Lung (tissue), 12 donors: Measurements from ENCODE around the gene KRTAP10-7. TPM values are rescaled to one million over a fixed set of nuclear protein-coding genes. Genes with fewer than 3 reads are reported as not detected.

ENCODE experiments used
- ATAC-seq: fragments of 200-7000 bp; cut with Tn5 transposase; one replicate; pipeline ENCODE4 v1.9.1; 2020; ENCODE audit warnings: moderate number of reproducible peaks; ENCODE audit not compliant: insufficient read depth, low FRiP score
- DNase-seq, 3 donors: peaks; one replicate each; pipeline ENCODE4 v3.0.0-alpha.2; 2013 to 2017
- H3K27ac ChIP-seq, 2 donors: one replicate each; pipeline ENCODE4 v1.5.1; 2013; ENCODE audit warnings: mild to moderate bottlenecking in 2 of 2, moderate library complexity in 2 of 2, control low read depth in 1 of 2, inconsistent platforms in 1 of 2, low read depth in 1 of 2, low read length in 1 of 2
- H3K27me3 ChIP-seq, 3 donors: one replicate each; pipeline ENCODE4 v1.5.1; 2013; ENCODE audit warnings: low read length in 2 of 3; ENCODE audit not compliant: control insufficient read depth in 3 of 3, insufficient read depth in 3 of 3
- H3K36me3 ChIP-seq, 4 donors: one replicate each; pipeline ENCODE4 v1.5.1; 2013; ENCODE audit warnings: low read length in 4 of 4, mild to moderate bottlenecking in 1 of 4, moderate library complexity in 1 of 4; ENCODE audit not compliant: control insufficient read depth in 4 of 4, insufficient read depth in 4 of 4
- H3K4me1 ChIP-seq, 5 donors: one replicate each; pipeline ENCODE4 v1.5.1; 2013; ENCODE audit warnings: low read length in 5 of 5, mild to moderate bottlenecking in 2 of 5, moderate library complexity in 1 of 5; ENCODE audit not compliant: control insufficient read depth in 5 of 5, insufficient read depth in 5 of 5
- H3K4me3 ChIP-seq: one replicate; pipeline ENCODE4 v1.5.1; 2013; ENCODE audit warnings: mild to moderate bottlenecking, control low read depth, moderate library complexity
- H3K9ac ChIP-seq, 2 donors: one replicate each; pipeline ENCODE4 v1.5.1; 2013; ENCODE audit warnings: low read length in 2 of 2, control low read depth in 1 of 2; ENCODE audit not compliant: insufficient read depth in 1 of 2
- H3K9me3 ChIP-seq, 4 donors: one replicate each; pipeline ENCODE4 v1.5.1; 2013; ENCODE audit warnings: low read length in 3 of 4, mild to moderate bottlenecking in 1 of 4, moderate library complexity in 1 of 4; ENCODE audit not compliant: control insufficient read depth in 4 of 4, insufficient read depth in 3 of 4
- CTCF ChIP-seq: IDR thresholded peaks from 2 replicates; pipeline ENCODE4 v1.5.1; 2012; ENCODE audit warnings: mild to moderate bottlenecking; ENCODE audit errors: control extremely low read depth, extremely low read depth
- WGBS, 2 donors: extraction: QIAGEN DNeasy Blood & Tissue Kit; methylation state at CpG; one replicate each; pipeline ENCODE4 v1.1.7; 2013; 5-methylcytosine and 5-hydroxymethylcytosine counted together
- polyA plus RNA-seq, 2 donors: library from polyadenylated mRNA; stranded (reverse); fragments of 200-250 nt; gene quantifications; one replicate each; pipeline ENCODE4 v1.2.1, GENCODE V29; 2013
- total RNA-seq, 2 donors: library from RNA; depleted of rRNA in 1 of 2; stranded (reverse); fragments of >200 nt in 1 of 2; gene quantifications; one replicate each; pipeline ENCODE4 v1.2.1, GENCODE V29; 2014 to 2021
- donor health status: control.
- donor health status: control.
- donor health status: Bipolar disorder and iron deficiency.
- donor health status: healthy.
- donor health status: DM: yes; HTN: yes; CAD: no.

Gene KRTAP10-7
- total and polyA plus RNA-seq, 4 donors: not detected

DNA sequence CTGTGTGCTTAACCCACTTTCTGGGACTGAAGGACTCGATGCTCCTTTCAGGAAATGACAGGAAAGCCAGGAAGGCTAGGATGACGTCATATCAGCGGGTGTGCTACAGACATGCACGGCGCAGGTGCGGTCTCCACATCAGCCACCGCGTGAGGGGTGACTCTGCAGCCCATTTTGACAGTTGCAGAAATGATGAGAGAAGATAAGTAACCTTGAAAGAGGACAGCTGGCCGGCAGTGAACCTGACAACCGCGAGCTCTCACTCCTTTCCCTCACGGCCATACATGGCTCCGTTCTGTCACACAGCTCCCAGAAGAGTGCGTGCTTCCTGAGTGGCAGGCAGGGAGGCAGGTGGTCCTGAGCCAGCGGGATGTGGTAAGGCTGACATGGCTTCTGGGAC, 18.3 kb upstream of the KRTAP10-7 start:
- H3K4me3 ChIP-seq: no peak overlapping the region
- peaks cover 2 to 6% (median 6%) of the 10 kb centered on the region in 3 donors for H3K27me3 ChIP-seq
- DNase-seq (no peak), ATAC-seq (no peak)
- no peaks in the 10 kb centered on the region for H3K36me3 ChIP-seq
- TF ChIP-seq CTCF: no peak
- no peak overlapping the region for H3K9ac ChIP-seq
- 76% methylated on average over 15 of the region's 15 CpGs for WGBS, 2 donors
- peaks cover 0 to 35% (median 4%) of the 10 kb centered on the region in 4 donors for H3K9me3 ChIP-seq
- no peak overlapping the region for H3K27ac ChIP-seq
- no peaks in the 10 kb centered on the region for H3K4me1 ChIP-seq

DNA sequence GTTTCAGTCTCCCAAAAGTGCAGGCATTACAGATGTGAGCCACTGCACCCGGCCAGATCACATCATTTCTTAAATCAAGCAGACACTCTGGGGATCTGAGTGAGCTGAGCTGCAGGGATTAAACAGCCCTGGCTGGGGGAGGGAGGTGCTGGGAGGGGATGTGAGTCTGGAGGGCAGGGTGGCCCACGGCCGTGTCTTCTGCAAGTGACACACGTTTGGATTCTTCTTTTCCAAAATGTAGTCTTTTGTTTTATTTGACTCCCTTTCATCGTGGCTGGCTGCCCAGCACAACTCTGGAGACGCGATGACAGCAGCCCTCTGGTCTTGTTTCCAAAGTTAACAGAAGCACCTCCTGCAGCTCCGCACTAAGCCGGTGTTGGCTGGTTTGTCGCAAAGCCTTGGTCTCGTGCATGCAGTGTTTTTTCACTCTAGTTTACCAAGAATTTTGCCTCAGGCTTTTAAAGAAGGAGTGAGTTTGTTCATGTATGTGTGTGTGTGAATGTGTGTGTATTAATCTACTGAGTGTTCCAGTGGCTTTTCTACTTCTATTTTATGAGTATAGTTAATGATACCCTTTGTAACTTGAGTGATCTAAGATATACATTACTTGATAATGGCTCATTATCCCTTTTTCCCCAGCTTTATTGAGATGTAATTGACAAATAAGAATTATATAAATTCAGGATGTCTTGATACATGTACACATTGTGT, 17.2 kb upstream of the KRTAP10-7 start:
- H3K4me1 ChIP-seq: no peaks in the 10 kb centered on the region
- DNase-seq (peak; percentile 28 to 76 (median 43)), ATAC-seq (no peak)
- peaks cover 2 to 6% (median 6%) of the 10 kb centered on the region in 3 donors for H3K27me3 ChIP-seq
- WGBS, 2 donors: 33 to 47% methylated on average over 11 of the region's 11 CpGs
- H3K9me3 ChIP-seq: peaks cover 0 to 31% (median 1%) of the 10 kb centered on the region in 4 donors
- no peak overlapping the region for H3K4me3 ChIP-seq
- no peaks in the 10 kb centered on the region for H3K36me3 ChIP-seq
- no peak overlapping the region for H3K27ac ChIP-seq
- TF ChIP-seq CTCF: no peak
- no peak overlapping the region for H3K9ac ChIP-seq

GRCh38 chr21:44583800-44584147, 16.6 kb upstream of the KRTAP10-7 start:
- Histone ChIP-seq H3K27me3 (peaks cover 2 to 6% (median 6%) of the 10 kb centered on the region in 3 donors), H3K9me3 (peaks cover 0 to 26% (median 1%) of the 10 kb centered on the region in 4 donors), H3K4me3 (no peak overlapping the region), H3K27ac (no peak overlapping the region), H3K36me3 (no peaks in the 10 kb centered on the region), H3K9ac (no peak overlapping the region), H3K4me1 (no peaks in the 10 kb centered on the region)
- DNase-seq: no peak
- no peak for ATAC-seq
- 78 to 81% methylated on average over 6 of the region's 6 CpGs for WGBS, 2 donors
- no peak for TF ChIP-seq CTCF

GRCh38 chr21:44585892-44586291, 14.5 kb upstream of the KRTAP10-7 start:
- Histone ChIP-seq H3K9ac (no peak overlapping the region), H3K27me3 (peaks cover 2 to 6% (median 3%) of the 10 kb centered on the region in 3 donors), H3K4me1 (no peaks in the 10 kb centered on the region), H3K27ac (no peak overlapping the region), H3K9me3 (peaks cover 0 to 14% (median 1%) of the 10 kb centered on the region in 4 donors), H3K4me3 (no peak overlapping the region), H3K36me3 (no peaks in the 10 kb centered on the region)
- 78 to 88% methylated on average over 3 of the region's 3 CpGs for WGBS, 2 donors
- no peak for TF ChIP-seq CTCF
- ATAC-seq (no peak), DNase-seq (no peak)
